HEK293 (cell line): Measurements from ENCODE around the gene GMDS.

Experiments
- CTCF ChIA-PET: fragments of 350-600 bp; formaldehyde crosslinking; extraction: SDS; loops from one replicate; lab custom pipeline; 2021; ENCODE audit warnings: antibody characterized with exemption; lab: Yijun Ruan, JAX
- POLR2A ChIA-PET: fragments of 300-600 bp; formaldehyde crosslinking; extraction: SDS; loops from one replicate; lab custom pipeline; 2020; ENCODE audit warnings: antibody characterized with exemption, inconsistent platforms; lab: Yijun Ruan, JAX
- H3K27ac ChIP-seq: fragments of 200-500 bp; sonication (Bioruptor generic); 2 replicates; pipeline ENCODE4 v1.5.1; 2014; ENCODE audit warnings: low read depth, low read length, control low read depth, inconsistent platforms; ENCODE audit errors: extremely low read depth
- H3K36me3 ChIP-seq, 2 experiments: fragments of 200-500 bp in 1 of 2; sonication (Bioruptor generic) in 1 of 2; 1 replicate in 1 of 2; 2 replicates in 1 of 2; pipeline ENCODE4 v1.5.1; 2014 to 2017; ENCODE audit warnings: inconsistent platforms in 2 of 2, low read length in 2 of 2; ENCODE audit not compliant: control insufficient read depth in 2 of 2, insufficient read depth in 1 of 2
- H3K4me1 ChIP-seq: fragments of 200-500 bp; sonication (Bioruptor generic); 2 replicates; pipeline ENCODE4 v1.5.1; 2014; ENCODE audit warnings: mild to moderate bottlenecking, low read length, inconsistent platforms; ENCODE audit not compliant: control insufficient read depth, insufficient read depth
- H3K4me3 ChIP-seq: 2 replicates; pipeline ENCODE4 v1.5.1; 2011; ENCODE audit warnings: low read depth, mild to moderate bottlenecking, control low read depth, low read length, moderate library complexity
- H3K9me3 ChIP-seq: fragments of 200-500 bp; sonication (Bioruptor generic); 2 replicates; pipeline ENCODE4 v1.5.1; 2014; ENCODE audit warnings: low read depth, low read length, inconsistent platforms; ENCODE audit not compliant: control insufficient read depth, insufficient read depth
- GFI1B ChIP-seq: fragments of 450-650 bp; formaldehyde crosslinking; IDR thresholded peaks from 2 replicates; pipeline ENCODE4 v1.5.1; 2016; ENCODE audit warnings: missing biosample characterization, missing genetic modification characterization
- HOXC10 ChIP-seq: sonication (generic); formaldehyde crosslinking; IDR thresholded peaks from 2 replicates; pipeline ENCODE4 v1.8.1; 2023; ENCODE audit warnings: mild to moderate bottlenecking, missing genetic modification reagents
- MEIS1 ChIP-seq: sonication (generic); formaldehyde crosslinking; IDR thresholded peaks from 2 replicates; pipeline ENCODE4 v1.8.1; 2022; ENCODE audit warnings: missing genetic modification reagents, mild to moderate bottlenecking, borderline replicate concordance
- PBX3 ChIP-seq: sonication (generic); formaldehyde crosslinking; IDR thresholded peaks from 2 replicates; pipeline ENCODE4 v1.8.1; 2022; ENCODE audit warnings: mild to moderate bottlenecking, moderate library complexity, missing genetic modification reagents
- SALL2 ChIP-seq: fragments of 450-650 bp; formaldehyde crosslinking; IDR thresholded peaks from 2 replicates; pipeline ENCODE4 v1.5.0; 2017; ENCODE audit warnings: missing biosample characterization, mild to moderate bottlenecking, missing genetic modification characterization, borderline replicate concordance
- SETDB1 ChIP-seq: IDR thresholded peaks from one replicate; pipeline ENCODE4 v1.6.1; 2017; ENCODE audit warnings: mild to moderate bottlenecking, low read length, moderate library complexity, mixed read lengths; ENCODE audit not compliant: insufficient read length
- SP2 ChIP-seq: fragments of 450-650 bp; formaldehyde crosslinking; IDR thresholded peaks from 2 replicates; pipeline ENCODE4 v1.5.1; 2016; ENCODE audit warnings: missing biosample characterization, missing genetic modification characterization
- SP3 ChIP-seq: fragments of 450-650 bp; formaldehyde crosslinking; IDR thresholded peaks from 2 replicates; pipeline ENCODE4 v1.5.1; 2016; ENCODE audit warnings: missing biosample characterization, missing genetic modification characterization
- TSHZ1 ChIP-seq: fragments of 450-650 bp; formaldehyde crosslinking; IDR thresholded peaks from 2 replicates; pipeline ENCODE4 v1.5.1; 2016; ENCODE audit warnings: missing biosample characterization, missing genetic modification characterization, borderline replicate concordance
- WT1 ChIP-seq: fragments of 450-650 bp; formaldehyde crosslinking; IDR thresholded peaks from 2 replicates; pipeline ENCODE4 v1.5.1; 2016; ENCODE audit warnings: missing biosample characterization, missing genetic modification characterization
- ZFP3 ChIP-seq: fragments of 450-650 bp; formaldehyde crosslinking; IDR thresholded peaks from 2 replicates; pipeline ENCODE4 v1.5.1; 2016; ENCODE audit warnings: low read depth, missing biosample characterization, missing genetic modification characterization
- ZNF138 ChIP-seq: fragments of 450-650 bp; formaldehyde crosslinking; IDR thresholded peaks from 2 replicates; pipeline ENCODE4 v1.5.1; 2016; ENCODE audit warnings: missing biosample characterization, missing genetic modification characterization, borderline replicate concordance
- ZNF140 ChIP-seq: fragments of 450-650 bp; formaldehyde crosslinking; IDR thresholded peaks from 2 replicates; pipeline ENCODE4 v1.5.1; 2016; ENCODE audit warnings: missing biosample characterization, missing genetic modification characterization
- ZNF184 ChIP-seq: fragments of 450-650 bp; IDR thresholded peaks from 2 replicates; pipeline ENCODE4 v1.5.1; 2018; ENCODE audit warnings: missing biosample characterization, mild to moderate bottlenecking, missing genetic modification characterization
- ZNF214 ChIP-seq: fragments of 450-650 bp; formaldehyde crosslinking; IDR thresholded peaks from 2 replicates; pipeline ENCODE4 v1.5.1; 2017; ENCODE audit warnings: missing biosample characterization, mild to moderate bottlenecking, missing genetic modification characterization, borderline replicate concordance
- ZNF239 ChIP-seq: fragments of 450-650 bp; formaldehyde crosslinking; IDR thresholded peaks from 2 replicates; pipeline ENCODE4 v1.5.1; 2016; ENCODE audit warnings: missing biosample characterization, missing genetic modification characterization
- ZNF529 ChIP-seq: fragments of 450-650 bp; formaldehyde crosslinking; IDR thresholded peaks from 2 replicates; pipeline ENCODE4 v1.5.1; 2017; ENCODE audit warnings: missing genetic modification characterization, missing biosample characterization; ENCODE audit not compliant: insufficient replicate concordance
- ZNF571 ChIP-seq: fragments of 450-650 bp; formaldehyde crosslinking; IDR thresholded peaks from 2 replicates; pipeline ENCODE4 v1.5.0; 2017; ENCODE audit warnings: missing biosample characterization, missing genetic modification characterization
- ZNF629 ChIP-seq: fragments of 450-650 bp; formaldehyde crosslinking; IDR thresholded peaks from 2 replicates; pipeline ENCODE4 v1.5.1; 2017; ENCODE audit warnings: missing biosample characterization, missing genetic modification characterization
- ZNF704 ChIP-seq: fragments of 450-650 bp; formaldehyde crosslinking; IDR thresholded peaks from 2 replicates; pipeline ENCODE4 v1.5.1; 2016; ENCODE audit warnings: missing biosample characterization, missing genetic modification characterization
- ZNF707 ChIP-seq: fragments of 450-650 bp; formaldehyde crosslinking; IDR thresholded peaks from 2 replicates; pipeline ENCODE4 v1.5.1; 2016; ENCODE audit warnings: missing biosample characterization, missing genetic modification characterization
- ZNF785 ChIP-seq: fragments of 450-650 bp; formaldehyde crosslinking; IDR thresholded peaks from 2 replicates; pipeline ENCODE4 v1.5.1; 2016; ENCODE audit warnings: missing biosample characterization, missing genetic modification characterization
- ZSCAN23 ChIP-seq: fragments of 450-650 bp; formaldehyde crosslinking; IDR thresholded peaks from 2 replicates; pipeline ENCODE4 v1.5.1; 2016; ENCODE audit warnings: missing biosample characterization, missing genetic modification characterization
- ZSCAN4 ChIP-seq: fragments of 450-650 bp; formaldehyde crosslinking; IDR thresholded peaks from 2 replicates; pipeline ENCODE4 v1.5.1; 2017; ENCODE audit warnings: missing biosample characterization, missing genetic modification characterization

Gene GMDS

GRCh38 chr6:1587546-1587945, 657.9 kb downstream of the GMDS start (continued):
- no peak for TF ChIP-seq TSHZ1
- TF ChIP-seq ZNF704 (tag by site-specific recombination) = no peak
- TF ChIP-seq ZNF138 (tag by site-specific recombination) = no peak
- TF ChIP-seq SP2 = no peak
- TF ChIP-seq SALL2 (tag by site-specific recombination) = no peak

GRCh38 chr6:1586861-1587450, 658.4 kb downstream of the GMDS start:
- H3K9me3 ChIP-seq = no peaks in the 10 kb centered on the region

GRCh38 chr6:1586256-1586655, 659.1 kb downstream of the GMDS start:
- Histone ChIP-seq H3K27ac (no peak overlapping the region), H3K4me1 (no peaks in the 10 kb centered on the region), H3K36me3 (no peaks in the 10 kb centered on the region), H3K9me3 (no peaks in the 10 kb centered on the region), H3K4me3 (no peak overlapping the region)
- ChIA-PET CTCF (interaction anchor here (0.5 to 0.7 kb wide), 2 partner anchors 100 to 661 kb away, joined by 3 to 4 read pairs; no protein-coding TSS in a partner anchor), POLR2A (no interaction called here)
- TF ChIP-seq ZNF629 (tag by site-specific recombination) = no peak
- TF ChIP-seq ZNF184 (tag by site-specific recombination) = no peak

More at GRCh38 chr6:1586861-1587450, 658.4 kb downstream of the GMDS start:
- TF ChIP-seq GFI1B (tag by site-specific recombination) (no peak), MEIS1 (no peak), ZSCAN4 (tag by site-specific recombination) (peak; percentile 71; the same call in 1 of the 2 replicates)
- CTCF ChIA-PET = interaction anchor here (0.7 kb wide), 1 partner anchor 9 kb away, joined by 3 read pairs; no protein-coding TSS in a partner anchor
- H3K36me3 ChIP-seq = no peaks in the 10 kb centered on the region
- H3K27ac ChIP-seq = no peak overlapping the region
- H3K4me1 ChIP-seq = no peaks in the 10 kb centered on the region
- H3K4me3 ChIP-seq = no peak overlapping the region
- POLR2A ChIA-PET = no interaction called here

- POLR2A ChIA-PET = no interaction called here
- Histone ChIP-seq H3K36me3 (no peaks in the 10 kb centered on the region), H3K9me3 (no peaks in the 10 kb centered on the region), H3K27ac (no peak overlapping the region), H3K4me3 (no peak overlapping the region), H3K4me1 (no peaks in the 10 kb centered on the region)
- CTCF ChIA-PET = interaction anchor here (0.5 to 1.0 kb wide), 3 partner anchors 11 to 662 kb away, joined by 3 to 4 read pairs (median 4); no protein-coding TSS in a partner anchor
- TF ChIP-seq WT1 (tag by site-specific recombination) (no peak), ZNF140 (no peak), ZNF214 (tag by site-specific recombination) (no peak), ZSCAN23 (tag by site-specific recombination) (no peak), ZNF785 (tag by site-specific recombination) (no peak), ZNF239 (tag by site-specific recombination) (no peak), SP3 (tag by site-specific recombination) (no peak), SETDB1 (no peak), ZNF707 (no peak), ZNF529 (tag by site-specific recombination) (no peak), HOXC10 (CRISPR knock-in tag) (no peak), GFI1B (tag by site-specific recombination) (no peak), ZNF184 (tag by site-specific recombination) (no peak), ZNF571 (tag by site-specific recombination) (no peak), PBX3 (CRISPR knock-in tag) (no peak), ZFP3 (tag by site-specific recombination) (no peak)
Measured at GRCh38 chr6:1585669-1586049, 659.7 kb downstream of the GMDS start.
